ENCODE results near the gene MCHR1.
"Not testable (repeated sequence)": the region's sequence is repeated elsewhere in the genome, so short reads cannot be mapped to it uniquely, and the experiment has no call there.

MCHR1 gene

GRCh38 chr22:40679249-40679963, at the start of gene MCHR1:
Gene MCHR1, plus strand, starts transcription at chr22:40679484. Its CDS starts 169 bp downstream, at chr22:40679653.
- no peak for DNase-seq (ENCODE audit: low read depth in 2 of 2)

GRCh38 chr22:40631925-40632324, 47.4 kb upstream of the MCHR1 start:
- DNase-seq (ENCODE audit: low read depth in 2 of 2): no peak

GRCh38 chr22:40633036-40633435, 46.2 kb upstream of the MCHR1 start:
- DNase-seq (ENCODE audit: low read depth in 2 of 2): no peak

GRCh38 chr22:40634119-40634903, 45.0 kb upstream of the MCHR1 start:
- DNase-seq (ENCODE audit: low read depth in 2 of 2): no peak

- DNase-seq (ENCODE audit: low read depth in 2 of 2): no peak
These were observed 44.0 kb upstream of the MCHR1 start for GRCh38 chr22:40635043-40635939.

- DNase-seq (ENCODE audit: low read depth in 2 of 2): no peak
These were observed 43.3 kb upstream of the MCHR1 start for GRCh38 chr22:40635940-40636379.

- peak; percentile 99 for DNase-seq (ENCODE audit: low read depth in 2 of 2)
These were observed 42.7 kb upstream of the MCHR1 start, which contains the start of gene MRTFA for GRCh38 chr22:40636380-40637182. Gene MRTFA, minus strand, starts transcription at chr22:40636719.

- no peak for DNase-seq (ENCODE audit: low read depth in 2 of 2)
These were observed 41.8 kb upstream of the MCHR1 start for GRCh38 chr22:40637183-40638150.

- no peak for DNase-seq (ENCODE audit: low read depth in 2 of 2)
These were observed 41.0 kb upstream of the MCHR1 start for GRCh38 chr22:40638261-40638660.

GRCh38 chr22:40641269-40641668, 38.0 kb upstream of the MCHR1 start:
- DNase-seq (ENCODE audit: low read depth in 2 of 2): no peak

GRCh38 chr22:40642316-40642715, 37.0 kb upstream of the MCHR1 start:
- no peak for DNase-seq (ENCODE audit: low read depth in 2 of 2)

- no peak for DNase-seq (ENCODE audit: low read depth in 2 of 2)
These were observed 33.6 kb upstream of the MCHR1 start for GRCh38 chr22:40645579-40646197.

GRCh38 chr22:40648386-40648785, 30.9 kb upstream of the MCHR1 start:
- DNase-seq (ENCODE audit: low read depth in 2 of 2): no peak

- DNase-seq (ENCODE audit: low read depth in 2 of 2): no peak
These were observed 28.2 kb upstream of the MCHR1 start for GRCh38 chr22:40651057-40651456.

GRCh38 chr22:40651563-40652501, 27.5 kb upstream of the MCHR1 start:
- DNase-seq (ENCODE audit: low read depth in 2 of 2): peak; percentile 95 to 96

GRCh38 chr22:40653361-40653760, 25.9 kb upstream of the MCHR1 start:
- DNase-seq (ENCODE audit: low read depth in 2 of 2): no peak

GRCh38 chr22:40654522-40655167, 24.6 kb upstream of the MCHR1 start:
- peak in 1 of 2 experiments; percentile 33 for DNase-seq (ENCODE audit: low read depth in 2 of 2)

- DNase-seq (ENCODE audit: low read depth in 2 of 2): not testable (repeated sequence)
These were observed 23.3 kb upstream of the MCHR1 start for GRCh38 chr22:40655941-40656340.

Data from fibroblast of skin of left biceps (primary cell).